DOHH2 (cell line): ENCODE measurements around the gene AKAP13.

ENCODE experiments used
- H3F3A ChIP-seq: fragments of 200-600 bp; sonication (generic), shearing (Covaris generic); 2 replicates; pipeline ENCODE4 v1.6.0; 2016; ENCODE audit warnings: antibody characterized with exemption, mild to moderate bottlenecking; ENCODE audit not compliant: control insufficient read depth, insufficient read depth
- H3K27ac ChIP-seq: fragments of 200-600 bp; sonication (generic); 2 replicates; pipeline ENCODE4 v1.5.1; 2014; ENCODE audit warnings: low read depth, mild to moderate bottlenecking, low read length, moderate library complexity
- H3K27me3 ChIP-seq: fragments of 200-600 bp; sonication (generic); 2 replicates; pipeline ENCODE4 v1.6.1; 2014; ENCODE audit warnings: mild to moderate bottlenecking, low read length, mixed read lengths; ENCODE audit not compliant: control insufficient read depth
- H3K36me3 ChIP-seq: fragments of 200-600 bp; sonication (generic); 2 replicates; pipeline ENCODE4 v1.6.1; 2014; ENCODE audit warnings: mild to moderate bottlenecking, low read length, moderate library complexity, mixed read lengths; ENCODE audit not compliant: control insufficient read depth
- H3K4me1 ChIP-seq: fragments of 200-600 bp; sonication (generic); 2 replicates; pipeline ENCODE4 v1.6.1; 2014; ENCODE audit warnings: mild to moderate bottlenecking, low read length, mixed read lengths; ENCODE audit not compliant: control insufficient read depth
- H3K4me2 ChIP-seq: fragments of 200-600 bp; sonication (generic); 2 replicates; pipeline ENCODE4 v1.6.0; 2014; ENCODE audit warnings: mild to moderate bottlenecking, low read length, moderate library complexity
- H3K4me3 ChIP-seq: fragments of 200-600 bp; sonication (generic); 2 replicates; pipeline ENCODE4 v1.5.1; 2014; ENCODE audit warnings: mild to moderate bottlenecking, low read length, mixed read lengths
- H3K79me2 ChIP-seq: fragments of 200-600 bp; sonication (generic); 2 replicates; pipeline ENCODE4 v1.6.1; 2014; ENCODE audit warnings: mild to moderate bottlenecking, low read length, mixed read lengths; ENCODE audit not compliant: control insufficient read depth
- H3K9me2 ChIP-seq: fragments of 200-600 bp; sonication (generic); replicated peaks from 2 replicates; pipeline ENCODE4 v1.6.1; 2014; ENCODE audit warnings: mild to moderate bottlenecking, low read length, mixed read lengths; ENCODE audit not compliant: control insufficient read depth
- H3K9me3 ChIP-seq: fragments of 200-600 bp; sonication (generic); 2 replicates; pipeline ENCODE4 v1.6.1; 2014; ENCODE audit warnings: antibody characterized with exemption, low read length, mixed read lengths; ENCODE audit not compliant: control insufficient read depth, insufficient read depth
- H4K20me1 ChIP-seq: fragments of 200-600 bp; sonication (generic); 2 replicates; pipeline ENCODE4 v1.6.0; 2014; ENCODE audit warnings: low read depth, mild to moderate bottlenecking, antibody characterized with exemption, low read length, moderate library complexity; ENCODE audit not compliant: control insufficient read depth, insufficient read depth
- CTCF ChIP-seq: fragments of 200-600 bp; sonication (generic); IDR thresholded peaks from one replicate; pipeline ENCODE4 v1.5.1; 2014; ENCODE audit warnings: antibody characterized with exemption, mild to moderate bottlenecking, low read depth, low read length; ENCODE audit not compliant: poor library complexity, severe bottlenecking
- EZH2phosphoT487 ChIP-seq: fragments of 200-600 bp; sonication (generic); IDR thresholded peaks from 2 replicates; pipeline ENCODE4 v1.6.1; 2017; ENCODE audit warnings: borderline replicate concordance, mild to moderate bottlenecking, antibody characterized with exemption, low read length, moderate library complexity, mixed read lengths

AKAP13 gene

DNA sequence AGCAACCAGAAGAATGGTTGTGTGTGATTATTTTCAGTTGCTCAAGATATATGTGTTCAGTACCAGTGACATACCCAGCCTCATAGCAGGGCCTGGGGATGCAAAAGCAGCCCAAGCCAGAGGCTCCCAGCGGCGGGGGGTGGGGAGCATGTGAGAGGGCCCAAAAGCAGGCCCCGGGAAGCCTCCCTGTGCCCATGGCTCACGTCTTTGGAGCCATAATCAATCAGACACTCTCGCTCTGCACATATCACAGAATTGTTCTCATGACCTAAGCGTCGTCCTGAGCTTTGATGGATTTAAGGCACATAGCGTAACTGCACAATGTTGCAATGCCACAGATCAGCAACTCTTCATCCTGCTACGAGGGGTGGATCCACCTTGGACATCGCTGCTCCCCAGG, 393.6 kb downstream of the AKAP13 start:
- Histone ChIP-seq H3K27ac (no peak overlapping the region), H3K4me3 (no peak overlapping the region), H4K20me1 (no peaks in the 10 kb centered on the region; the same call in 1 of the 2 replicates), H3K9me2 (no peaks in the 10 kb centered on the region), H3K4me2 (no peak overlapping the region), H3K27me3 (no peaks in the 10 kb centered on the region), H3K36me3 (no peaks in the 10 kb centered on the region), H3K79me2 (no peaks in the 10 kb centered on the region), H3F3A (no peaks in the 10 kb centered on the region), H3K9me3 (no peaks in the 10 kb centered on the region), H3K4me1 (no peaks in the 10 kb centered on the region)
- TF ChIP-seq CTCF: no peak
- no peak for TF ChIP-seq EZH2phosphoT487

- Histone ChIP-seq H3K27me3 (no peaks in the 10 kb centered on the region), H3K9me3 (no peaks in the 10 kb centered on the region), H3K9me2 (no peaks in the 10 kb centered on the region), H3K79me2 (no peaks in the 10 kb centered on the region), H3K4me2 (no peak overlapping the region), H3K4me1 (no peaks in the 10 kb centered on the region), H3F3A (no peaks in the 10 kb centered on the region), H4K20me1 (0 out of 2 replicates have a peak, but pooled peaks cover under 1% of the 10 kb centered on the region), H3K27ac (no peak overlapping the region), H3K4me3 (no peak overlapping the region), H3K36me3 (no peaks in the 10 kb centered on the region)
- TF ChIP-seq EZH2phosphoT487 (no peak), CTCF (no peak)
Measured at GRCh38 chr15:85777250-85778106, 397.1 kb downstream of the AKAP13 start.

GRCh38 chr15:85778107-85778776, 397.8 kb downstream of the AKAP13 start:
- H3K27me3 ChIP-seq: no peaks in the 10 kb centered on the region
- no peak for TF ChIP-seq EZH2phosphoT487
- TF ChIP-seq CTCF: no peak
- no peaks in the 10 kb centered on the region for H3K9me3 ChIP-seq
- no peak overlapping the region for H3K27ac ChIP-seq
- no peaks in the 10 kb centered on the region for H3F3A ChIP-seq
- no peak overlapping the region for H3K4me3 ChIP-seq
- H3K36me3 ChIP-seq: no peaks in the 10 kb centered on the region
- H3K79me2 ChIP-seq: no peaks in the 10 kb centered on the region
- H4K20me1 ChIP-seq: 0 out of 2 replicates have a peak, but pooled peaks cover 4% of the 10 kb centered on the region
- H3K4me1 ChIP-seq: no peaks in the 10 kb centered on the region
- H3K4me2 ChIP-seq: no peak overlapping the region
- H3K9me2 ChIP-seq: no peaks in the 10 kb centered on the region
